Neural cell (in vitro differentiated cells): Measurements from ENCODE around the gene TRAPPC5.

ENCODE experiments used
- EP300 ChIP-seq: fragments of 450-650 bp; conservative IDR thresholded peaks from 2 replicates; pipeline ENCODE4 v1.6.1; 2014; ENCODE audit warnings: antibody characterized with exemption, mild to moderate bottlenecking, moderate library complexity; ENCODE audit not compliant: poor library complexity, severe bottlenecking
- EZH2 ChIP-seq: fragments of 200-600, 300-800 bp; shearing (Covaris generic), sonication (generic); IDR thresholded peaks from 2 replicates; pipeline ENCODE4 v1.6.1; 2014; ENCODE audit warnings: antibody characterized with exemption, low read length, borderline replicate concordance, mild to moderate bottlenecking; ENCODE audit not compliant: insufficient read depth, poor library complexity, severe bottlenecking
- MXI1 ChIP-seq: fragments of 450-650 bp; conservative IDR thresholded peaks from 2 replicates; pipeline ENCODE4 v1.6.1; 2014; ENCODE audit warnings: antibody characterized with exemption, mild to moderate bottlenecking; ENCODE audit not compliant: poor library complexity, severe bottlenecking
- POLR2AphosphoS5 ChIP-seq: IDR thresholded peaks from 2 replicates; pipeline ENCODE4 v1.6.1; 2012
- RAD21 ChIP-seq: fragments of 450-650 bp; conservative IDR thresholded peaks from 2 replicates; pipeline ENCODE4 v1.6.1; 2014; ENCODE audit warnings: antibody characterized with exemption, mild to moderate bottlenecking, moderate library complexity
- REST ChIP-seq: IDR thresholded peaks from 2 replicates; pipeline ENCODE4 v1.6.1; 2012; ENCODE audit warnings: borderline replicate concordance
- TF ChIP-seq, protein P1 (sequence below): fragments of 450-650 bp; IDR thresholded peaks from 2 replicates; pipeline ENCODE4 v1.5.1; 2014; ENCODE audit warnings: antibody characterized with exemption, mild to moderate bottlenecking, moderate library complexity; ENCODE audit not compliant: poor library complexity, severe bottlenecking

DNA sequence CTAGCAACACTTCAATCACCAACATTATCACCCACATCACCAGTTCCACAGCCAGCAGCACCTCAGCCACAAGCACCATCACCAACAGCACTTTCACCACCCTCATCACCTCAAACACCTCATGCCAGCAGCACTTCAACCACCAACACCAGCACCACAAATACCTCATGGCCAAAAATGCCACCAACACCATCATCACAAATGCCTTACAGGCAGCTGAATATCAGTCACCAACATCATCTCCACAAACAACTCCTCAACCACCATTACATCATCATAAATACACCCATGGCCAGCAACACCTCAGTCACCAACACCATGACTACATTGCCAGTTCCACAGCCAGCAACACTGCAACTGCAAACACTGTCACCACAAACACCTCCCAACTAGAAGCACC is 10.9 kb downstream of the TRAPPC5 start:
- TF ChIP-seq, protein P1, sequence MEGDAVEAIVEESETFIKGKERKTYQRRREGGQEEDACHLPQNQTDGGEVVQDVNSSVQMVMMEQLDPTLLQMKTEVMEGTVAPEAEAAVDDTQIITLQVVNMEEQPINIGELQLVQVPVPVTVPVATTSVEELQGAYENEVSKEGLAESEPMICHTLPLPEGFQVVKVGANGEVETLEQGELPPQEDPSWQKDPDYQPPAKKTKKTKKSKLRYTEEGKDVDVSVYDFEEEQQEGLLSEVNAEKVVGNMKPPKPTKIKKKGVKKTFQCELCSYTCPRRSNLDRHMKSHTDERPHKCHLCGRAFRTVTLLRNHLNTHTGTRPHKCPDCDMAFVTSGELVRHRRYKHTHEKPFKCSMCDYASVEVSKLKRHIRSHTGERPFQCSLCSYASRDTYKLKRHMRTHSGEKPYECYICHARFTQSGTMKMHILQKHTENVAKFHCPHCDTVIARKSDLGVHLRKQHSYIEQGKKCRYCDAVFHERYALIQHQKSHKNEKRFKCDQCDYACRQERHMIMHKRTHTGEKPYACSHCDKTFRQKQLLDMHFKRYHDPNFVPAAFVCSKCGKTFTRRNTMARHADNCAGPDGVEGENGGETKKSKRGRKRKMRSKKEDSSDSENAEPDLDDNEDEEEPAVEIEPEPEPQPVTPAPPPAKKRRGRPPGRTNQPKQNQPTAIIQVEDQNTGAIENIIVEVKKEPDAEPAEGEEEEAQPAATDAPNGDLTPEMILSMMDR, result no peak
- TF ChIP-seq RAD21 (no peak), EP300 (no peak), EZH2 (no peak), POLR2AphosphoS5 (no peak), MXI1 (no peak), REST (no peak)
